ENCODE measurements around the gene FIGLA. TPM values are rescaled to one million over a fixed set of nuclear protein-coding genes. Genes with fewer than 3 reads are reported as not detected.

FIGLA gene
- total and polyA plus RNA-seq, 5 donors from 2014 or later, result not detected

DNA sequence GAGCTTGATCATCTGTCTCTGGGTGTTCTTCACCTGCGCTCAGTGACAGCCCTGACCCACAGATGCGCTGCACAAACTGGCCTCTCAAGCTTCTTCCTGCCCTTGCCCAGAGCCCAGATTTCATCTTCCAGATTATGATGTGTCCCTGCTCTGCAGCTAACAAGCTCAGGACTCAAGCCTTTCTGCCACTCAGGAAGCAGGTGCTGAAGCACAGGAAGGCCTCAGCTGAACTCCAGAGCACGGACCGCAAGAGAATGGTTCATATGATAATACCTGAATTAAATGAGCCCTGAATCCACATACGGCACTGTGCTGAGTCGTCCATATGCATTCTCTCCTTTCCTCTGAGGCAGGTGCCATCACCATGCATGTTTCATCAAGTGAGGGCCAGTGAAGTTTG, 41.4 kb upstream of the FIGLA start:
- H3K36me3 Mint-ChIP-seq, result no peaks in the 10 kb centered on the region
- no peak for ATAC-seq (ENCODE audit: low read depth in 2 of 2)
- no peak overlapping the region for H3K4me3 ChIP-seq (ENCODE audit: low read depth, low read length)
- DNase-seq, result no peak
- peaks cover 0 to 2% (median 0%) of the 10 kb centered on the region in 7 donors for H3K9me3 Mint-ChIP-seq
- H3K9me3 ChIP-seq (ENCODE audit: control insufficient read depth in 2 of 2, low read length in 2 of 2), result no peaks in the 10 kb centered on the region
- H3K4me1 Mint-ChIP-seq, result no peaks in the 10 kb centered on the region
- H3K27me3 ChIP-seq (ENCODE audit: control insufficient read depth, insufficient read depth, low read length), result no peaks in the 10 kb centered on the region
- no peaks in the 10 kb centered on the region for H3K4me1 ChIP-seq (ENCODE audit: control insufficient read depth, insufficient read depth, low read length, poor library complexity, severe bottlenecking)
- peaks cover 10% of the 10 kb centered on the region for H3K27me3 Mint-ChIP-seq
- no peak overlapping the region for H3K4me3 Mint-ChIP-seq
- no peak overlapping the region for H3K27ac ChIP-seq (ENCODE audit: insufficient read depth, low read length, poor library complexity, severe bottlenecking)
- H3K27ac Mint-ChIP-seq, result no peak overlapping the region
- no peaks in the 10 kb centered on the region for H3K36me3 ChIP-seq (ENCODE audit: control insufficient read depth, insufficient read depth, low read length)

DNA sequence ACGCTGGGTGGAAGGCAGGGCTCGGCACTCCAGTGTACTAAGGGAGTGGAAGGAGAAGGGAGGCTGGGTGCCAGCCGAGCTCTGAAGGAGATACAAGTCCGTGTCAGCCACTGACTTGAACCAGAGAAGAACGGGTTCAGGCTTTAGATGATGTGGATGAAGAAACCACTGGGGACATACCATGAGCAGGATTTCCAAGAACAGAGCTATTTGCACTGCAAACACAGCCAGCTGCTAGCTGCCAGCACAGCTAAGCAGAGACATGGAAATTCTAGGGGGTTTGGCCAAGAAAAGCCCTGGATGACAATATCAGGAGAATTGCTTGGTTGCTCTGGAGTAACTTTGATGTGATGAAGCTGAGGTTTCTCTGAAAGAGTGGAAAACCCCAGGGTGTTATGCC, 39.9 kb upstream of the FIGLA start:
- no peaks in the 10 kb centered on the region for H3K27me3 ChIP-seq (ENCODE audit: control insufficient read depth, insufficient read depth, low read length)
- Mint-ChIP-seq H3K27me3 (peaks cover 10% of the 10 kb centered on the region), H3K36me3 (no peaks in the 10 kb centered on the region), H3K9me3 (peaks cover 0 to 2% (median 0%) of the 10 kb centered on the region in 7 donors), H3K27ac (no peak overlapping the region), H3K4me3 (no peak overlapping the region), H3K4me1 (no peaks in the 10 kb centered on the region)
- H3K36me3 ChIP-seq (ENCODE audit: control insufficient read depth, insufficient read depth, low read length), result no peaks in the 10 kb centered on the region
- no peaks in the 10 kb centered on the region for H3K4me1 ChIP-seq (ENCODE audit: control insufficient read depth, insufficient read depth, low read length, poor library complexity, severe bottlenecking)
- no peak for DNase-seq
- no peak overlapping the region for H3K27ac ChIP-seq (ENCODE audit: insufficient read depth, low read length, poor library complexity, severe bottlenecking)
- no peak for ATAC-seq (ENCODE audit: low read depth in 2 of 2)
- no peak overlapping the region for H3K4me3 ChIP-seq (ENCODE audit: low read depth, low read length)
- no peaks in the 10 kb centered on the region for H3K9me3 ChIP-seq (ENCODE audit: control insufficient read depth in 2 of 2, low read length in 2 of 2)

DNA sequence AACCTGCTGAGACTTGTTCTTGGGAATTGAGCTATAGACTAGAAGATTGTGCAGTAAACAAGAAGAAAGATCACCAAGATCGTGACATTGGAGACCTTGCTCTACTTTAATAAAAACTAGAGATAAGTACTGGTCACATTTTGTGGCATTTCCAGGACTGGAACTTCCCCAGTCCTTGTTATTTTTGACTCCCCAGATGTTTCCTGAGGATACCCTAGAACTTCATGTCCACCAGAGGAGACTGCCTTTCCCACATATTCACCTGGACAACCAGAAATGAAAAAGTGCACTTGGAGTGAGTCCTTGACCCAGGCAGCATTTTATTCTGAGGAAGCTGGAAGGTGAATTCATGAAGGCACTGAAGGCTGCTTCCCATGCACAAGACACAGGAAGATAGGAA, 39.5 kb upstream of the FIGLA start:
- no peaks in the 10 kb centered on the region for H3K4me1 Mint-ChIP-seq
- ATAC-seq (ENCODE audit: low read depth in 2 of 2) (no peak), DNase-seq (no peak)
- no peak overlapping the region for H3K27ac Mint-ChIP-seq
- no peaks in the 10 kb centered on the region for H3K36me3 Mint-ChIP-seq
- H3K4me1 ChIP-seq (ENCODE audit: control insufficient read depth, insufficient read depth, low read length, poor library complexity, severe bottlenecking), result no peaks in the 10 kb centered on the region
- no peaks in the 10 kb centered on the region for H3K27me3 ChIP-seq (ENCODE audit: control insufficient read depth, insufficient read depth, low read length)
- H3K9me3 ChIP-seq (ENCODE audit: control insufficient read depth in 2 of 2, low read length in 2 of 2), result no peaks in the 10 kb centered on the region
- no peak overlapping the region for H3K4me3 ChIP-seq (ENCODE audit: low read depth, low read length)
- no peaks in the 10 kb centered on the region for H3K9me3 Mint-ChIP-seq
- H3K36me3 ChIP-seq (ENCODE audit: control insufficient read depth, insufficient read depth, low read length), result no peaks in the 10 kb centered on the region
- peaks cover 10% of the 10 kb centered on the region for H3K27me3 Mint-ChIP-seq
- no peak overlapping the region for H3K27ac ChIP-seq (ENCODE audit: insufficient read depth, low read length, poor library complexity, severe bottlenecking)
- H3K4me3 Mint-ChIP-seq, result no peak overlapping the region

DNA sequence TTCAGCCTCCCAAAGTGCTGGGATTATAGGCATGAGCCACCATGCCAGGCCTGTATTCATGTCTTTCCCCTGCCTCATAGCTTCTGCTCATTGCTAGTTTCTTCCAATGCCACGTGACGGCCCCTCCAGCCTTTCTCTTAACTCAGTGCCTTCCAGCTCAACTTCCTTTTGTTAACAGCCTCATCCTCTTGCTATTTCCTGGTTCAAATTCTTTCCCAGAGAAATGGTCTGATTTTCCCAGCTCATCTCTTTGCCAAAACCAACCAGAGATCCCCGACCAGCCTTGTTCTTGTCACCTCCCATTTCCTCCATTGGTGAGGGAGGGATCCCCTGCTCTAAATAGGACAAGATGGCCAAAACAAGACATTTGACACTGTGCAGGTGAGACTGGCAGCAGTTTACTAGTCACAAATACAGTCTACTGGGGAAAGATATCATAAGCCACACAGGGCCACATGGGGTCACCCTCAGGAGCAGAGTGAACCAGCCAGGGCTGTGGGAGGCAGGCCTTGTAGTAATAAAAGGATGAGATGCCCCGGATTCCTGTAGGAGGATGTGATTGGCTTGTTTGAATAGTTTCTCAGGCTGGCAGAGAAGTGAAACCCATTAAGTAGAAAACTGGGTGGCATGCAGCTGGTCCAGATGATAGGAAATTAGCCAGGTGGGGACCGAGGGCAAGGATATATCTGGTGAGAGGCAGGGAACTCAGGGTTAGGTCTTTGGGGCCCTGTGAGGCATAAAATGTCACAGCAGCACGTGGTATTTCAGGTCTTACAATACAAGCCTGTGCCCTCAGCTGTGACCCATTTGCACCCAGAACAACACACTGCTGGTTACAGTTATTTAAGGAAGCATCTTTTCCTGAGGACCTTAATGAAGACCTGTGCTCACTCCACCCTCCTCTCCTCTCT, 38.7 kb upstream of the FIGLA start:
- H3K27ac Mint-ChIP-seq, result no peak overlapping the region
- no peak overlapping the region for H3K27ac ChIP-seq (ENCODE audit: insufficient read depth, low read length, poor library complexity, severe bottlenecking)
- no peaks in the 10 kb centered on the region for H3K27me3 ChIP-seq (ENCODE audit: control insufficient read depth, insufficient read depth, low read length)
- H3K4me1 ChIP-seq (ENCODE audit: control insufficient read depth, insufficient read depth, low read length, poor library complexity, severe bottlenecking), result no peaks in the 10 kb centered on the region
- H3K9me3 Mint-ChIP-seq, result no peaks in the 10 kb centered on the region
- ATAC-seq (ENCODE audit: low read depth in 2 of 2) (no peak), DNase-seq (no peak)
- no peaks in the 10 kb centered on the region for H3K36me3 ChIP-seq (ENCODE audit: control insufficient read depth, insufficient read depth, low read length)
- H3K9me3 ChIP-seq (ENCODE audit: control insufficient read depth in 2 of 2, low read length in 2 of 2), result no peaks in the 10 kb centered on the region
- no peaks in the 10 kb centered on the region for H3K36me3 Mint-ChIP-seq
- H3K4me1 Mint-ChIP-seq, result no peaks in the 10 kb centered on the region
- no peak overlapping the region for H3K4me3 ChIP-seq (ENCODE audit: low read depth, low read length)
- H3K27me3 Mint-ChIP-seq, result peaks cover 10% of the 10 kb centered on the region
- H3K4me3 Mint-ChIP-seq, result no peak overlapping the region

DNA sequence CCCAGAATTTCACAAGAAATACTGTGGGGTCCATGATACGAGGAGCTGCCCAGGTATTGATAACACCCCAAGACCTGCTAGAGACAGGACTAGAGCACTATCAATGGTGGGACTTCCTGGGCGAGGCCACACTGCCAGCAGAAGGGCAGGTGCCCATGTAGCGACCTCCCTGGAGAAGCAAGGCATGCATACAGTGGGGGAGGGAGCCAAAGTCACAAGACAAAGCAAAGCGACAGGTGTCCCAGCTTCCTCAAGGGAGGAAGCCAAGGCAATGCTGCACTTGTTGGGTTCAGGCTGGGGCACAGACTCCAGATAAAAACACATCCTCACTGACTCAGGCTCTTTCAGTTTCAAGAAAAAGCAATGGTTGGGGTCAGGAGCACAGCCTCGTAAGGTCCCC, 37.7 kb upstream of the FIGLA start:
- ATAC-seq (ENCODE audit: low read depth in 2 of 2) (no peak), DNase-seq (peak in 1 of 3 donors; percentile 20)
- no peak overlapping the region for H3K27ac ChIP-seq (ENCODE audit: insufficient read depth, low read length, poor library complexity, severe bottlenecking)
- Mint-ChIP-seq H3K27me3 (peaks cover 10% of the 10 kb centered on the region), H3K4me3 (no peak overlapping the region), H3K4me1 (no peaks in the 10 kb centered on the region), H3K27ac (no peak overlapping the region), H3K36me3 (no peaks in the 10 kb centered on the region), H3K9me3 (no peaks in the 10 kb centered on the region)
- no peaks in the 10 kb centered on the region for H3K9me3 ChIP-seq (ENCODE audit: control insufficient read depth in 2 of 2, low read length in 2 of 2)
- H3K4me3 ChIP-seq (ENCODE audit: low read depth, low read length), result no peak overlapping the region
- no peaks in the 10 kb centered on the region for H3K27me3 ChIP-seq (ENCODE audit: control insufficient read depth, insufficient read depth, low read length)
- no peaks in the 10 kb centered on the region for H3K36me3 ChIP-seq (ENCODE audit: control insufficient read depth, insufficient read depth, low read length)
- H3K4me1 ChIP-seq (ENCODE audit: control insufficient read depth, insufficient read depth, low read length, poor library complexity, severe bottlenecking), result no peaks in the 10 kb centered on the region

DNA sequence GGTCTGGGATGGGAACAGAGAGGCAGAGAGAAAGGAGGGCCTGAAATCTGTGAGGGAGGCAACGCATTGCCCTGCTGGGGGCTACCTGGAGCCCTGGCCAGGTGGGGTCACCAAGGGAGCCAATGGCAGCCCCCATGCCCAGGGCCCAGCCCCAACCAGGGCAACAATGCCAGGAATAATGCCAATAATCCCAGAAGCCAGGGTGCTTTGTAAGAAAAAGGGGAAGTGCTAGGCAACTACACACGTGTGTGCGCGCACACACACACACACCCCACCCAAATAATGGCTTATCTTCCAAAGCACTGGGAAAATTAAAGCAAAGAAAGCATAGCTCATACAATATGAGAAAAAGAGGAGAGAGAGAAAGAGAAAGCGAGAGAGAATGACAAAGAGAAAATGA, 36.9 kb upstream of the FIGLA start:
- no peaks in the 10 kb centered on the region for H3K36me3 Mint-ChIP-seq
- Histone ChIP-seq H3K27ac (ENCODE audit: insufficient read depth, low read length, poor library complexity, severe bottlenecking) (no peak overlapping the region), H3K4me3 (ENCODE audit: low read depth, low read length) (no peak overlapping the region), H3K4me1 (ENCODE audit: control insufficient read depth, insufficient read depth, low read length, poor library complexity, severe bottlenecking) (no peaks in the 10 kb centered on the region), H3K9me3 (ENCODE audit: control insufficient read depth in 2 of 2, low read length in 2 of 2) (no peaks in the 10 kb centered on the region), H3K36me3 (ENCODE audit: control insufficient read depth, insufficient read depth, low read length) (no peaks in the 10 kb centered on the region), H3K27me3 (ENCODE audit: control insufficient read depth, insufficient read depth, low read length) (no peaks in the 10 kb centered on the region)
- H3K4me1 Mint-ChIP-seq, result peaks cover 0 to 5% (median 0%) of the 10 kb centered on the region in 4 donors
- no peak for ATAC-seq (ENCODE audit: low read depth in 2 of 2)
- H3K27me3 Mint-ChIP-seq, result peaks cover 7% of the 10 kb centered on the region
- no peak overlapping the region for H3K27ac Mint-ChIP-seq
- H3K4me3 Mint-ChIP-seq, result no peak overlapping the region
- DNase-seq, result no peak
- no peaks in the 10 kb centered on the region for H3K9me3 Mint-ChIP-seq

DNA sequence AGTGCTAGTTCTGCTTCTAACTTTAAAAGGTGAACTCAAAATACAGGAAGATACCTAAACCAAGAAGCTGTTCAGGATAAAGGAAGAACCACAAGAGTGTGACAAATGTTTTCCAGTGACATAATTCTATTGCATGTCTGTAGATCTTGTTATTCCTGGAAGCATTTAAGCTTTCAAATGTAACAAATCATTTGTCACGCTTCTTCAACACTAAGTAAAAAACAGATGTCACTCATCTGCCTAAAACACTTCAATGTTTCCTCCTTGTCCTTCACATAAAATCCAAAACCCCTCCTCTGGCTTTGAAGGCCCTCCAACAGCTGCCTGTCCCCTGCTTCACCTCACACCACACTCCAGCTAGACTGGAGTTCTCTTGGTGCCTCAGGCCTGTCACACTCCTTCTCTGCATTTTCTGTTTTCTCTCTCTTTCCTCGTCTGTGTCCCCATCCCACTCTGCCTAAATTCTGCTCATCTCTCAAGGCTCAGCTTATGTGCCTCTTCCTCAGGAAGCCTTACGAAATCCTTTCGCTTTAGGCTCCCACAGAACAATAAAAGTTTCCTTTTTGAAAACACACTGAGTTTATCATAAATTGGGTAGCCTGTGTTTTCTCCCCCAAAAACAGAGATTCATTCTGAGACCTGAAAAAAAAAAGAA, 36.4 kb upstream of the FIGLA start:
- ATAC-seq (ENCODE audit: low read depth in 2 of 2), result no peak
- Mint-ChIP-seq H3K9me3 (no peaks in the 10 kb centered on the region), H3K4me1 (peaks cover 0 to 5% (median 0%) of the 10 kb centered on the region in 4 donors), H3K36me3 (no peaks in the 10 kb centered on the region), H3K4me3 (no peak overlapping the region), H3K27ac (no peak overlapping the region), H3K27me3 (peaks cover 5% of the 10 kb centered on the region)
- no peaks in the 10 kb centered on the region for H3K27me3 ChIP-seq (ENCODE audit: control insufficient read depth, insufficient read depth, low read length)
- no peaks in the 10 kb centered on the region for H3K9me3 ChIP-seq (ENCODE audit: control insufficient read depth in 2 of 2, low read length in 2 of 2)
- H3K27ac ChIP-seq (ENCODE audit: insufficient read depth, low read length, poor library complexity, severe bottlenecking), result no peak overlapping the region
- DNase-seq, result peak in 1 of 3 donors; percentile 13
- no peaks in the 10 kb centered on the region for H3K4me1 ChIP-seq (ENCODE audit: control insufficient read depth, insufficient read depth, low read length, poor library complexity, severe bottlenecking)
- H3K4me3 ChIP-seq (ENCODE audit: low read depth, low read length), result no peak overlapping the region
- no peaks in the 10 kb centered on the region for H3K36me3 ChIP-seq (ENCODE audit: control insufficient read depth, insufficient read depth, low read length)

Measured in CD4-positive, CD25-positive, alpha-beta regulatory T cell (primary cell).